Hepatocyte (in vitro differentiated cells): Measurements from ENCODE around the gene HSPB2. TPM values are rescaled to one million over a fixed set of nuclear protein-coding genes. Genes with fewer than 3 reads are reported as not detected.

Experiments used
- DNase-seq: peaks from one replicate; pipeline ENCODE4 v3.0.0-alpha.2; 2016; ENCODE audit warnings: low spot score
- H2AFZ ChIP-seq: fragments of 200-600 bp; sonication (generic); 2 replicates; pipeline ENCODE4 v1.6.0; 2016; ENCODE audit warnings: antibody characterized with exemption, mild to moderate bottlenecking
- H3K27ac ChIP-seq: fragments of 200-600 bp; sonication (generic); 2 replicates; pipeline ENCODE4 v1.5.1; 2016; ENCODE audit warnings: mild to moderate bottlenecking
- H3K27me3 ChIP-seq: fragments of 200-600 bp; sonication (generic); 2 replicates; pipeline ENCODE4 v1.6.1; 2016
- H3K36me3 ChIP-seq: fragments of 200-600 bp; sonication (generic); replicated peaks from 2 replicates; pipeline ENCODE4 v1.5.1; 2016; ENCODE audit warnings: low read depth; ENCODE audit not compliant: insufficient read depth
- H3K4me1 ChIP-seq: fragments of 200-600 bp; sonication (generic); 2 replicates; pipeline ENCODE4 v1.5.1; 2016; ENCODE audit warnings: mild to moderate bottlenecking, moderate library complexity; ENCODE audit not compliant: insufficient read depth
- H3K4me2 ChIP-seq: fragments of 200-600 bp; sonication (generic); 2 replicates; pipeline ENCODE4 v1.6.0; 2016
- H3K4me3 ChIP-seq: fragments of 200-600 bp; sonication (generic); 2 replicates; pipeline ENCODE4 v1.5.1; 2016; ENCODE audit warnings: mild to moderate bottlenecking
- H3K79me2 ChIP-seq: fragments of 200-600 bp; sonication (generic); 2 replicates; pipeline ENCODE4 v1.6.0; 2017; ENCODE audit warnings: mild to moderate bottlenecking
- H3K9me2 ChIP-seq: fragments of 200-600 bp; sonication (generic); replicated peaks from 2 replicates; pipeline ENCODE4 v1.6.0; 2017; ENCODE audit warnings: mild to moderate bottlenecking; ENCODE audit not compliant: insufficient read depth
- H3K9me3 ChIP-seq: fragments of 200-600 bp; sonication (generic); 2 replicates; pipeline ENCODE4 v1.5.1; 2016; ENCODE audit warnings: low read depth, mild to moderate bottlenecking
- H4K20me1 ChIP-seq: fragments of 200-600 bp; sonication (generic); 2 replicates; pipeline ENCODE4 v1.6.0; 2016; ENCODE audit warnings: mild to moderate bottlenecking; ENCODE audit not compliant: insufficient read depth, poor library complexity, severe bottlenecking
- EZH2 ChIP-seq: fragments of 200-600 bp; sonication (generic); IDR thresholded peaks from 2 replicates; pipeline ENCODE4 v1.6.1; 2016; ENCODE audit warnings: antibody characterized with exemption, mild to moderate bottlenecking, borderline replicate concordance
- EZH2phosphoT487 ChIP-seq: fragments of 200-600 bp; sonication (generic); IDR thresholded peaks from one replicate; pipeline ENCODE4 v1.6.1; 2018; ENCODE audit warnings: antibody characterized with exemption, mild to moderate bottlenecking, low read depth, moderate library complexity; ENCODE audit not compliant: unreplicated experiment, severe bottlenecking
- WGBS: methylation state at CpG from one replicate; pipeline ENCODE4 v1.1.6; 2016; ENCODE audit warnings: low lambda C conversion rate; ENCODE audit errors: missing lambda C conversion rate; 5-methylcytosine and 5-hydroxymethylcytosine counted together
- polyA plus RNA-seq: library from polyadenylated mRNA; unstranded; fragments of >200 nt; fragmentation: Nextera tagmentation; extraction: Ambion mirVana; gene quantifications from 2 replicates; pipeline ENCODE4 v1.2.1, GENCODE V29; 2016
- total RNA-seq: library from RNA; depleted of rRNA; stranded (reverse); fragments of >200 nt; gene quantifications from 2 replicates; pipeline ENCODE4 v1.2.3, GENCODE V29; 2014
- TF ChIP-seq, protein P1 (sequence below): fragments of 200-600 bp; sonication (generic); IDR thresholded peaks from 2 replicates; pipeline ENCODE4 v1.5.1; 2016; ENCODE audit warnings: antibody characterized with exemption, mild to moderate bottlenecking; ENCODE audit not compliant: poor library complexity

Gene HSPB2
- total and polyA plus RNA-seq, 2 experiments from 2014 or later, result 0.29 TPM; not detected in 1

DNA sequence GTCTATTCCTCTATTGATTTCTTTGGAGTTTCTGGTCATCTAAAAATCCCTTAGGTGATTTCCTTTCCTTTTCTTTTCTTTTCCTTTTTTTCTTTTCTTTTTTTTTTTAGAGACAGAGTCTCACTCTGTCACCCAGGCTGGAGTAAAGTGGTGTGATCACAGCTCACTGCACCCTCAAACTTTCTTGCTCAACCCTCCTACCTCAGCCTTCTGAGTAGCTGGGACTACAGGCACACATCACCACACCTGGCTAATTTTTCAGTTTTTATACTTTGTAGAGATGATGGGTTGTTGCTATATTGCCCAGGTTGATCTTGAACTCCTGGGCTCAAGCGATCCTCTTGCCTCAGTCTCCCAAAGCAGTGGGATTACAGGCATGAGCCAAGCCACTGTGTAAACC lies 4.2 kb downstream of the HSPB2 start:
- 95% methylated on average over 1 of the region's 1 CpG for WGBS
- no peak overlapping the region for H3K4me3 ChIP-seq
- H3K9me3 ChIP-seq, result no peaks in the 10 kb centered on the region
- DNase-seq, result no peak
- H3K4me2 ChIP-seq, result no peak overlapping the region
- no peak overlapping the region for H3K27ac ChIP-seq
- H3K36me3 ChIP-seq, result no peaks in the 10 kb centered on the region
- peaks cover 17% of the 10 kb centered on the region for H3K79me2 ChIP-seq
- H3K9me2 ChIP-seq, result no peaks in the 10 kb centered on the region
- TF ChIP-seq, protein P1, sequence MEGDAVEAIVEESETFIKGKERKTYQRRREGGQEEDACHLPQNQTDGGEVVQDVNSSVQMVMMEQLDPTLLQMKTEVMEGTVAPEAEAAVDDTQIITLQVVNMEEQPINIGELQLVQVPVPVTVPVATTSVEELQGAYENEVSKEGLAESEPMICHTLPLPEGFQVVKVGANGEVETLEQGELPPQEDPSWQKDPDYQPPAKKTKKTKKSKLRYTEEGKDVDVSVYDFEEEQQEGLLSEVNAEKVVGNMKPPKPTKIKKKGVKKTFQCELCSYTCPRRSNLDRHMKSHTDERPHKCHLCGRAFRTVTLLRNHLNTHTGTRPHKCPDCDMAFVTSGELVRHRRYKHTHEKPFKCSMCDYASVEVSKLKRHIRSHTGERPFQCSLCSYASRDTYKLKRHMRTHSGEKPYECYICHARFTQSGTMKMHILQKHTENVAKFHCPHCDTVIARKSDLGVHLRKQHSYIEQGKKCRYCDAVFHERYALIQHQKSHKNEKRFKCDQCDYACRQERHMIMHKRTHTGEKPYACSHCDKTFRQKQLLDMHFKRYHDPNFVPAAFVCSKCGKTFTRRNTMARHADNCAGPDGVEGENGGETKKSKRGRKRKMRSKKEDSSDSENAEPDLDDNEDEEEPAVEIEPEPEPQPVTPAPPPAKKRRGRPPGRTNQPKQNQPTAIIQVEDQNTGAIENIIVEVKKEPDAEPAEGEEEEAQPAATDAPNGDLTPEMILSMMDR, result no peak
- TF ChIP-seq EZH2 (no peak), EZH2phosphoT487 (no peak)
- H4K20me1 ChIP-seq, result no peaks in the 10 kb centered on the region
- no peak overlapping the region for H2AFZ ChIP-seq
- no peaks in the 10 kb centered on the region for H3K27me3 ChIP-seq
- peaks cover 25% of the 10 kb centered on the region for H3K4me1 ChIP-seq

DNA sequence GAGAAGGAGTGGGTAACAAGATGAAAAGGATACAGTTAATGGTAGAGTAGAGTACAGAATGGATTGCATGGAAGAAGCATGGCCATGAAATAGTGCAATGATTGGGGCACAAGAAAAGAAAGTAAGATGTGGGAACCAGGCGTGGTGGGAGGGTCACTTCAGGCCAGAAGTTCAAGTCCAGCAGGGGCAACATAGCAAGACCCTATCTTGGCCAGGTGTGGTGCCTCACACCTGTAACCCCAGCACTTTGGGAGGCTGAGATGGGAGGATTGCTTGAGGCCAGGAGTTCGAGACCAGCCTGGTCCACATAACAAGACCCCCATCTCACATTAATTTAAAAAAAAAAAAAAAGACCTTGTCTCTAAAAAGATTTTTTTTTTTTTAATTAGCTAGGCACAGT lies 4.8 kb downstream of the HSPB2 start:
- Histone ChIP-seq H3K9me3 (no peaks in the 10 kb centered on the region), H3K4me2 (no peak overlapping the region), H3K27me3 (no peaks in the 10 kb centered on the region), H3K36me3 (no peaks in the 10 kb centered on the region), H3K4me3 (no peak overlapping the region), H3K27ac (peak overlapping the region; percentile 95), H4K20me1 (no peaks in the 10 kb centered on the region), H3K9me2 (no peaks in the 10 kb centered on the region), H3K79me2 (peaks cover 20% of the 10 kb centered on the region), H2AFZ (no peak overlapping the region), H3K4me1 (peaks cover 22% of the 10 kb centered on the region)
- no peak for TF ChIP-seq EZH2phosphoT487
- TF ChIP-seq, protein P1, result no peak
- TF ChIP-seq EZH2, result no peak
- DNase-seq, result no peak
- WGBS, result 87% methylated on average over 2 of the region's 2 CpGs

DNA sequence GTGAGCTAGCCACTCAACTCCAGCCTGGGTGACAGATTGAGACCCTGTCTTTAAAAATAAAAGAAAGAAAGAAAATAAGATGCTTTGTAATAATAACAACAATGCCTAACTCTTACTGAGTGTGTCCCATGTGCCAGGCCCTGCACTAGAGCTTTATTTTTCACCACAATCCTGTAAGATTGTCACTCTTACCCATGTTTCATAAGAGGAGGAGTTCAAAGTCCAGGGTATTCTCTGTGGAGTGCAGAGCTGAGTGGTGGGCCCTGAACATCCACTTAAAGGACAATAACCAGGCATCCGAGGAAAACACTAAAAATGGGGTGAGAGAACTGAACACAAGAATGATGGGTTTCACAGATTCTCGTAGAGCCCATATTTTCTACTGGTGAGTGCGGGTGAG lies 5.3 kb downstream of the HSPB2 start:
- H3K9me2 ChIP-seq, result no peaks in the 10 kb centered on the region
- H3K27me3 ChIP-seq, result no peaks in the 10 kb centered on the region
- H3K27ac ChIP-seq, result peak overlapping the region; percentile 95
- peaks cover 20% of the 10 kb centered on the region for H3K79me2 ChIP-seq
- 90% methylated on average over 3 of the region's 3 CpGs for WGBS
- no peaks in the 10 kb centered on the region for H4K20me1 ChIP-seq
- H3K4me2 ChIP-seq, result peak overlapping the region; percentile 80
- no peak overlapping the region for H3K4me3 ChIP-seq
- H3K4me1 ChIP-seq, result peaks cover 22% of the 10 kb centered on the region
- H3K9me3 ChIP-seq, result no peaks in the 10 kb centered on the region
- H2AFZ ChIP-seq, result peak overlapping the region; percentile 87
- H3K36me3 ChIP-seq, result no peaks in the 10 kb centered on the region
- no peak for DNase-seq
- TF ChIP-seq EZH2 (no peak), EZH2phosphoT487 (no peak)
- TF ChIP-seq, protein P1, result no peak
